Measurements from ENCODE around the gene PLSCR3. TPM values are rescaled to one million over a fixed set of nuclear protein-coding genes. Genes with fewer than 3 reads are reported as not detected.
A peak's percentile ranks its signal among the peaks of the same experiment; 100 is the strongest.

Gene PLSCR3
- total RNA-seq, 1 donor from 2014 or later, result 6.6 TPM

- Mint-ChIP-seq H3K27ac (no peak overlapping the region), H3K36me3 (peaks cover 6% of the 10 kb centered on the region), H3K4me1 (peaks cover 33% of the 10 kb centered on the region), H3K9me3 (no peaks in the 10 kb centered on the region), H3K27me3 (ENCODE audit: insufficient read depth, low read depth) (peaks cover 11% of the 10 kb centered on the region), H3K4me3 (peak overlapping the region; percentile 96)
- peaks cover 19% of the 10 kb centered on the region for H3K4me1 ChIP-seq
- DNase-seq (ENCODE audit: low spot score), result peak; percentile 85
- no peaks in the 10 kb centered on the region for H3K27me3 ChIP-seq
- H3K9me3 ChIP-seq (ENCODE audit: low read depth), result no peaks in the 10 kb centered on the region
- no peak overlapping the region for H2AFZ ChIP-seq (replicated peaks)
- H4K20me1 ChIP-seq (ENCODE audit: low read depth), result peaks cover 29% of the 10 kb centered on the region
- H3K9ac ChIP-seq, result peak overlapping the region; percentile 10
- peak overlapping the region; percentile 30 for H3K27ac ChIP-seq
- H3K4me2 ChIP-seq, result peak overlapping the region; percentile 70
- H3F3A ChIP-seq (ENCODE audit: low read depth), result peaks cover 50% of the 10 kb centered on the region
- TF ChIP-seq EZH2phosphoT487 (IDR thresholded peaks at IDR 0.05), result no peak
- TF ChIP-seq EZH2 (IDR thresholded peaks at IDR 0.05), result no peak
- no peak for TF ChIP-seq CTCF (IDR thresholded peaks at IDR 0.05)
- H3K36me3 ChIP-seq, result no peaks in the 10 kb centered on the region
- H3K79me2 ChIP-seq (ENCODE audit: low read depth), result peaks cover 46% of the 10 kb centered on the region
- H3K4me3 ChIP-seq, result peak overlapping the region; percentile 55
Measured at GRCh38 chr17:7403043-7403726, 8.9 kb upstream of the PLSCR3 start.

- Histone ChIP-seq H3K9me3 (ENCODE audit: low read depth) (no peaks in the 10 kb centered on the region), H2AFZ (replicated peaks) (no peak overlapping the region), H3K4me3 (no peak overlapping the region), H3K9ac (no peak overlapping the region), H3K27ac (no peak overlapping the region), H4K20me1 (ENCODE audit: low read depth) (peaks cover 4% of the 10 kb centered on the region), H3K4me2 (no peak overlapping the region), H3K79me2 (ENCODE audit: low read depth) (peaks cover 13% of the 10 kb centered on the region), H3K36me3 (no peaks in the 10 kb centered on the region), H3K27me3 (peaks cover under 1% of the 10 kb centered on the region), H3F3A (ENCODE audit: low read depth) (peaks cover 36% of the 10 kb centered on the region), H3K4me1 (peaks cover 13% of the 10 kb centered on the region)
- DNase-seq (ENCODE audit: low spot score), result no peak
- peaks cover 11% of the 10 kb centered on the region for H3K27me3 Mint-ChIP-seq (ENCODE audit: insufficient read depth, low read depth)
- H3K36me3 Mint-ChIP-seq, result peaks cover 6% of the 10 kb centered on the region
- no peak overlapping the region for H3K27ac Mint-ChIP-seq
- H3K4me1 Mint-ChIP-seq, result peaks cover 20% of the 10 kb centered on the region
- no peak overlapping the region for H3K4me3 Mint-ChIP-seq
- H3K9me3 Mint-ChIP-seq, result no peaks in the 10 kb centered on the region
- no peak for TF ChIP-seq EZH2phosphoT487 (IDR thresholded peaks at IDR 0.05)
- TF ChIP-seq EZH2 (IDR thresholded peaks at IDR 0.05), result no peak
- no peak for TF ChIP-seq CTCF (IDR thresholded peaks at IDR 0.05)
Measured at GRCh38 chr17:7398612-7399011, 4.3 kb upstream of the PLSCR3 start.

GRCh38 chr17:7396147-7396546, 1.8 kb upstream of the PLSCR3 start:
- Mint-ChIP-seq H3K4me1 (peaks cover 12% of the 10 kb centered on the region), H3K36me3 (peaks cover 4% of the 10 kb centered on the region), H3K27ac (no peak overlapping the region), H3K27me3 (ENCODE audit: insufficient read depth, low read depth) (peaks cover 9% of the 10 kb centered on the region), H3K4me3 (peak overlapping the region; percentile 48), H3K9me3 (no peaks in the 10 kb centered on the region)
- Histone ChIP-seq H3K27ac (no peak overlapping the region), H3K36me3 (no peaks in the 10 kb centered on the region), H3K4me2 (no peak overlapping the region), H3K27me3 (peaks cover 5% of the 10 kb centered on the region), H3K9ac (no peak overlapping the region), H3K4me1 (peaks cover 10% of the 10 kb centered on the region), H3K9me3 (ENCODE audit: low read depth) (no peaks in the 10 kb centered on the region), H3K79me2 (ENCODE audit: low read depth) (no peaks in the 10 kb centered on the region), H2AFZ (replicated peaks) (no peak overlapping the region), H3K4me3 (no peak overlapping the region), H4K20me1 (ENCODE audit: low read depth) (peaks cover 10% of the 10 kb centered on the region), H3F3A (ENCODE audit: low read depth) (peaks cover 20% of the 10 kb centered on the region)
- DNase-seq (ENCODE audit: low spot score), result no peak
- TF ChIP-seq EZH2phosphoT487 (IDR thresholded peaks at IDR 0.05) (no peak), CTCF (IDR thresholded peaks at IDR 0.05) (no peak), EZH2 (IDR thresholded peaks at IDR 0.05) (no peak)

Data from neural progenitor cell (in vitro differentiated cells).